GM18507 (cell line): ENCODE data around the gene KCTD3.

ENCODE experiments used
- DNase-seq: peaks from one replicate; pipeline ENCODE4 v3.0.0; 2011; ENCODE audit warnings: low read depth; ENCODE audit not compliant: insufficient read length; ENCODE audit errors: extremely low spot score
- FAIRE-seq: peaks from 2 replicates; lab custom pipeline; 2011; peaks lifted over from hg19 to GRCh38; lab: Jason Lieb, UNC

Gene KCTD3

GRCh38 chr1:215645182-215645581, 78.1 kb downstream of the KCTD3 start:
- DNase-seq (no peak), FAIRE-seq (no peak)

GRCh38 chr1:215645861-215646260, 78.8 kb downstream of the KCTD3 start:
- FAIRE-seq (no peak), DNase-seq (no peak)

GRCh38 chr1:215647738-215648137, 80.6 kb downstream of the KCTD3 start:
- FAIRE-seq (no peak), DNase-seq (no peak)

GRCh38 chr1:215648957-215649356, 81.9 kb downstream of the KCTD3 start:
- DNase-seq (no peak), FAIRE-seq (no peak)

- no peak for FAIRE-seq
- DNase-seq = no peak
Observed at GRCh38 chr1:215650446-215651149, 83.5 kb downstream of the KCTD3 start.

GRCh38 chr1:215651867-215652266, 84.8 kb downstream of the KCTD3 start:
- no peak for FAIRE-seq

GRCh38 chr1:215652371-215652770, 85.3 kb downstream of the KCTD3 start:
- FAIRE-seq = no peak
- no peak for DNase-seq

More at GRCh38 chr1:215651867-215652266, 84.8 kb downstream of the KCTD3 start:
- DNase-seq = no peak

- DNase-seq (no peak), FAIRE-seq (no peak)
Observed at GRCh38 chr1:215657047-215657446, 89.9 kb downstream of the KCTD3 start.

GRCh38 chr1:215660259-215660658, 93.2 kb downstream of the KCTD3 start:
- no peak for DNase-seq
- no peak for FAIRE-seq

- DNase-seq = no peak
- no peak for FAIRE-seq
Observed at GRCh38 chr1:215661033-215661432, 93.9 kb downstream of the KCTD3 start.

- FAIRE-seq (no peak), DNase-seq (no peak)
Observed at GRCh38 chr1:215665215-215665614, 98.1 kb downstream of the KCTD3 start.

- FAIRE-seq (no peak), DNase-seq (no peak)
Observed at GRCh38 chr1:215667761-215668160, 100.7 kb downstream of the KCTD3 start.

GRCh38 chr1:215669806-215670491, 102.8 kb downstream of the KCTD3 start:
- DNase-seq (no peak), FAIRE-seq (no peak)
